DND-41 (cell line): ENCODE results near the gene KIF24.

Experiments used
- ATAC-seq: fragments of 200-7000 bp; cut with Tn5 transposase; 3 replicates; pipeline ENCODE4 v1.9.1; 2021; ENCODE audit warnings: low read depth; ENCODE audit not compliant: insufficient read depth
- DNase-seq: peaks from one replicate; pipeline ENCODE4 v3.0.0-alpha.2; 2020
- H2AFZ ChIP-seq: 2 replicates; pipeline ENCODE4 v1.6.0; 2012; ENCODE audit warnings: low read depth, low read length
- H3K27ac ChIP-seq: 2 replicates; pipeline ENCODE4 v1.5.1; 2012; ENCODE audit warnings: low read length, inconsistent platforms
- H3K27me3 ChIP-seq: fragments of 200-600 bp; sonication (generic); 2 replicates; pipeline ENCODE4 v1.6.0; 2012; ENCODE audit warnings: low read length, mild to moderate bottlenecking, inconsistent platforms; ENCODE audit not compliant: insufficient read depth, poor library complexity
- H3K36me3 ChIP-seq: 2 replicates; pipeline ENCODE4 v1.5.1; 2012; ENCODE audit warnings: low read length, inconsistent platforms; ENCODE audit not compliant: insufficient read depth
- H3K4me1 ChIP-seq: 2 replicates; pipeline ENCODE4 v1.5.1; 2012; ENCODE audit warnings: mild to moderate bottlenecking, low read length; ENCODE audit not compliant: insufficient read depth
- H3K4me2 ChIP-seq: 2 replicates; pipeline ENCODE4 v1.6.0; 2012; ENCODE audit warnings: mild to moderate bottlenecking, moderate library complexity, low read length, inconsistent platforms; ENCODE audit not compliant: insufficient read depth
- H3K4me3 ChIP-seq, 2 experiments: fragments of 200-600 bp in 1 of 2; shearing (Covaris generic) in 1 of 2; 2 replicates each; pipeline ENCODE4 v1.5.1; 2012 to 2016; ENCODE audit warnings: inconsistent platforms in 2 of 2, low read length in 2 of 2, mild to moderate bottlenecking in 2 of 2, low read depth in 1 of 2, moderate library complexity in 1 of 2
- H3K79me2 ChIP-seq: 2 replicates; pipeline ENCODE4 v1.6.0; 2012; ENCODE audit warnings: low read length, inconsistent platforms; ENCODE audit not compliant: insufficient read depth
- H3K9ac ChIP-seq: 2 replicates; pipeline ENCODE4 v1.6.0; 2012; ENCODE audit warnings: low read depth, mild to moderate bottlenecking, inconsistent platforms, low read length, moderate library complexity
- H3K9me3 ChIP-seq: 2 replicates; pipeline ENCODE4 v1.5.1; 2012; ENCODE audit warnings: low read length, moderate library complexity, mild to moderate bottlenecking, inconsistent platforms; ENCODE audit not compliant: insufficient read depth, severe bottlenecking
- H4K20me1 ChIP-seq: 2 replicates; pipeline ENCODE4 v1.6.0; 2012; ENCODE audit warnings: low read length; ENCODE audit not compliant: insufficient read depth
- EZH2 ChIP-seq: IDR thresholded peaks from 3 replicates; pipeline ENCODE4 v1.6.1; 2012; ENCODE audit warnings: borderline replicate concordance, low read depth, mild to moderate bottlenecking, moderate library complexity, low read length, inconsistent platforms; ENCODE audit not compliant: severe bottlenecking
- TF ChIP-seq, protein P1 (sequence below): IDR thresholded peaks from 2 replicates; pipeline ENCODE4 v1.5.1; 2012; ENCODE audit warnings: borderline replicate concordance, low read length, moderate library complexity, mild to moderate bottlenecking; ENCODE audit not compliant: poor library complexity, severe bottlenecking; ENCODE audit errors: extremely low read depth

The KIF24 gene

DNA sequence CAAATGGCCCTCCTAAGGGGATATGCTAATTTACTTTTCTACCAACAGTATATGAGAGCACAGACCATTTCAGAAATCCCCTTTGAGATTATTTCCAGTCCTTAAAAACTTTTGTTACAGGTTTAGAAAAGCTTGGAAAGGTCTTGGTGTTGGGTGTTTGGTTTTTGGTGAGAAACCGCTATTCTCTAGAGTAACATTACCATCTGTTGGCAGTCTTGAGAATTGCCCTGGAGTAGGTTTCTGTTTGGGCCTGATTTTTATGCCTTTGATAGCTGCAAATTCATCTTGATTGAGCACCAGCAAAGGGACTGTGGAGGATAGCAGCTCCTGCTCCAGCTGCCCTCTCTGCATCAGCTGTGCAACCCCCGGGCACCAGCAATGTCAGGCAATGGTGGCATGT lies 8.3 kb upstream of the KIF24 start:
- peaks cover 24% of the 10 kb centered on the region for H3K36me3 ChIP-seq
- no peak overlapping the region for H2AFZ ChIP-seq
- no peaks in the 10 kb centered on the region for H3K27me3 ChIP-seq
- H3K27ac ChIP-seq = no peak overlapping the region
- H3K79me2 ChIP-seq = peaks cover 37% of the 10 kb centered on the region
- no peak overlapping the region for H3K9ac ChIP-seq
- no peaks in the 10 kb centered on the region for H3K4me1 ChIP-seq
- ATAC-seq (no peak), DNase-seq (no peak)
- no peak overlapping the region for H3K4me2 ChIP-seq
- no peaks in the 10 kb centered on the region for H3K9me3 ChIP-seq
- H4K20me1 ChIP-seq = peaks cover 6% of the 10 kb centered on the region; the same call in 1 of the 2 replicates
- no peak overlapping the region for H3K4me3 ChIP-seq
- TF ChIP-seq, protein P1, sequence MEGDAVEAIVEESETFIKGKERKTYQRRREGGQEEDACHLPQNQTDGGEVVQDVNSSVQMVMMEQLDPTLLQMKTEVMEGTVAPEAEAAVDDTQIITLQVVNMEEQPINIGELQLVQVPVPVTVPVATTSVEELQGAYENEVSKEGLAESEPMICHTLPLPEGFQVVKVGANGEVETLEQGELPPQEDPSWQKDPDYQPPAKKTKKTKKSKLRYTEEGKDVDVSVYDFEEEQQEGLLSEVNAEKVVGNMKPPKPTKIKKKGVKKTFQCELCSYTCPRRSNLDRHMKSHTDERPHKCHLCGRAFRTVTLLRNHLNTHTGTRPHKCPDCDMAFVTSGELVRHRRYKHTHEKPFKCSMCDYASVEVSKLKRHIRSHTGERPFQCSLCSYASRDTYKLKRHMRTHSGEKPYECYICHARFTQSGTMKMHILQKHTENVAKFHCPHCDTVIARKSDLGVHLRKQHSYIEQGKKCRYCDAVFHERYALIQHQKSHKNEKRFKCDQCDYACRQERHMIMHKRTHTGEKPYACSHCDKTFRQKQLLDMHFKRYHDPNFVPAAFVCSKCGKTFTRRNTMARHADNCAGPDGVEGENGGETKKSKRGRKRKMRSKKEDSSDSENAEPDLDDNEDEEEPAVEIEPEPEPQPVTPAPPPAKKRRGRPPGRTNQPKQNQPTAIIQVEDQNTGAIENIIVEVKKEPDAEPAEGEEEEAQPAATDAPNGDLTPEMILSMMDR = peak; percentile 23
- no peak for TF ChIP-seq EZH2

DNA sequence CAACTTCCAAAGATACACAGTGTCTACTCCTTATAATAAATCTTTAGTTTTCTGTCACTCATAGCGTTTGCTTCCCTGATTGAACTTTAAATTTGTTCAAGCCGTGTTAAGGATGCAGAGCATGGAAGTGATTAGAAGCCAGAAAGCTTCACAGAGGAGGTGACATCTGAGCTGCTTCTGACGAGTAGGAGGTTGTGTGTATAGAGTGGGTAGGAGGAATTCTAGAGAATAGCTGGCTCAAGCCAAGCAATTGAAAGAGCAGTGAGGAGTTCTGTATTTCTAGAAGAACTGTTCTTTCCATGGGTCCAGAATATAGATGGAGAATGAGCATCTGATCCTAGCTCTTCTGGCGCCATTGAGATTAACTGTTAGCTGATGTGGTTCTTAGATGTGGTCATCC lies 6.3 kb upstream of the KIF24 start:
- H3K9me3 ChIP-seq = no peaks in the 10 kb centered on the region
- no peak overlapping the region for H2AFZ ChIP-seq
- no peak overlapping the region for H3K27ac ChIP-seq
- H3K27me3 ChIP-seq = no peaks in the 10 kb centered on the region
- TF ChIP-seq EZH2 = no peak
- TF ChIP-seq, protein P1 = no peak
- no peak overlapping the region for H3K4me2 ChIP-seq
- ATAC-seq (no peak), DNase-seq (no peak)
- peaks cover 10% of the 10 kb centered on the region for H3K4me1 ChIP-seq
- H4K20me1 ChIP-seq = 0 out of 2 replicates have a peak, but pooled peaks cover 6% of the 10 kb centered on the region
- H3K4me3 ChIP-seq = no peak overlapping the region
- peaks cover 18% of the 10 kb centered on the region for H3K36me3 ChIP-seq
- H3K9ac ChIP-seq = no peak overlapping the region
- H3K79me2 ChIP-seq = peaks cover 55% of the 10 kb centered on the region

DNA sequence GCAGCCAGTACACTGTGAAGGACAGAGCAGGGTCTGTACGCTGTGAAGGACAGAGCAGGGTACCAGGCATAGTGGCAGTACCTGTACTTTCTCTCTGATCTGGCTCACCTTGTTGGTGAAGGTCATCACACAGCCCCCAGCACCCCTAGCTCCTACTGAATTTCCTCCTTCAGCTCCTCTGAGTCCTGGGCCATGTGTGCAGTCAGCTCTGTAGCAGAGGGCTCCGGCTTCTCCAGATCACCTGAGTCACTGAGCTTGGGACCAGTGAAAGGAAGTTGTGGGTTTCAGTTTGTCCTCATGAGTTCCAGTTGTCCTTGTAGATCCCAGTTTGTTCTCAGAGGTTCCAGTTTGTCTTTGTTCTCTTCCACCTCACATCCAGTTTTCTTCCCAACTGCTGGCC lies 5.8 kb upstream of the KIF24 start:
- no peak for DNase-seq
- Histone ChIP-seq H3K27me3 (no peaks in the 10 kb centered on the region), H3K79me2 (peaks cover 59% of the 10 kb centered on the region), H2AFZ (no peak overlapping the region), H3K4me1 (peaks cover 12% of the 10 kb centered on the region), H3K9ac (no peak overlapping the region), H3K9me3 (no peaks in the 10 kb centered on the region), H3K4me2 (no peak overlapping the region), H3K27ac (no peak overlapping the region), H3K4me3 (no peak overlapping the region), H3K36me3 (peaks cover 14% of the 10 kb centered on the region), H4K20me1 (0 out of 2 replicates have a peak, but pooled peaks cover 6% of the 10 kb centered on the region)
- no peak for TF ChIP-seq EZH2
- TF ChIP-seq, protein P1 = no peak
- no peak for ATAC-seq
